Astrocyte (in vitro differentiated cells and primary cell): ENCODE measurements around the gene DAP.
"Not testable (repeated sequence)": the region's sequence is repeated elsewhere in the genome, so short reads cannot be mapped to it uniquely, and the experiment has no call there.

Experiments
- EZH2 ChIP-seq: IDR thresholded peaks from 2 replicates; pipeline ENCODE4 v1.6.1; 2012; ENCODE audit warnings: mild to moderate bottlenecking, low read length, inconsistent platforms; ENCODE audit not compliant: insufficient read depth
- TF ChIP-seq, protein P1 (sequence below): IDR thresholded peaks from 2 replicates; pipeline ENCODE4 v1.5.1; 2011; ENCODE audit warnings: low read depth, mild to moderate bottlenecking, inconsistent platforms, low read length, moderate library complexity; ENCODE audit not compliant: insufficient read depth

DNA sequence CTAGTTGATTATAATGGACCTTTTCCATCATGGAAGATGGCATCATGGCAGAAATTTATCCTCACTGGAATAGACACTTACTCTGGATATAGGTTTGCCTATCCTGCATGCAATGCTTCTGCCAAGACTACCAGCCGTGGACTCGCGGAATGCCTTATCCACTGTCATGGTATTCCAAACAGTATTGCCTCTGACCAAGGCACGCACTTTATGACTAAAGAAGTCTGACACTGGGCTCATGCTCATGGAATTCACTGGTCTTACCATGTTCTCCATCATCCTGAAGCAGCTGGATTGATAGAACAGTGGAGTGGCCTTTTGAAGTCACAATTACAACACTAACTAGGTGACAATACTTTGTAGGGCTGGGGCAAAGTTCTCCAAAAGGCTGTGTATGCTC, 40.3 kb downstream of the DAP start:
- TF ChIP-seq, protein P1, sequence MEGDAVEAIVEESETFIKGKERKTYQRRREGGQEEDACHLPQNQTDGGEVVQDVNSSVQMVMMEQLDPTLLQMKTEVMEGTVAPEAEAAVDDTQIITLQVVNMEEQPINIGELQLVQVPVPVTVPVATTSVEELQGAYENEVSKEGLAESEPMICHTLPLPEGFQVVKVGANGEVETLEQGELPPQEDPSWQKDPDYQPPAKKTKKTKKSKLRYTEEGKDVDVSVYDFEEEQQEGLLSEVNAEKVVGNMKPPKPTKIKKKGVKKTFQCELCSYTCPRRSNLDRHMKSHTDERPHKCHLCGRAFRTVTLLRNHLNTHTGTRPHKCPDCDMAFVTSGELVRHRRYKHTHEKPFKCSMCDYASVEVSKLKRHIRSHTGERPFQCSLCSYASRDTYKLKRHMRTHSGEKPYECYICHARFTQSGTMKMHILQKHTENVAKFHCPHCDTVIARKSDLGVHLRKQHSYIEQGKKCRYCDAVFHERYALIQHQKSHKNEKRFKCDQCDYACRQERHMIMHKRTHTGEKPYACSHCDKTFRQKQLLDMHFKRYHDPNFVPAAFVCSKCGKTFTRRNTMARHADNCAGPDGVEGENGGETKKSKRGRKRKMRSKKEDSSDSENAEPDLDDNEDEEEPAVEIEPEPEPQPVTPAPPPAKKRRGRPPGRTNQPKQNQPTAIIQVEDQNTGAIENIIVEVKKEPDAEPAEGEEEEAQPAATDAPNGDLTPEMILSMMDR: not testable (repeated sequence)
- TF ChIP-seq EZH2: not testable (repeated sequence)
